H1 (cell line): Measurements from ENCODE around the gene MCMBP. TPM values are rescaled to one million over a fixed set of nuclear protein-coding genes. Genes with fewer than 3 reads are reported as not detected.

Experiments
- CTCF ChIA-PET: fragments of 300-600 bp; sonication (Branson Sonifier 250); formaldehyde crosslinking; loops from one replicate; lab custom pipeline; 2021; ENCODE audit not compliant: partially characterized antibody; lab: Charles Lee
- POLR2A ChIA-PET: fragments of 300-600 bp; sonication (Branson Sonifier 250); formaldehyde crosslinking; loops from one replicate; lab custom pipeline; 2021; ENCODE audit warnings: inconsistent platforms; ENCODE audit not compliant: partially characterized antibody; lab: Charles Lee
- DNase-seq, 2 experiments: peaks; one replicate each; pipeline versions ENCODE4 v3.0.0 to v3.0.0-alpha.2; 2010 to 2022; ENCODE audit warnings: low spot score in 2 of 2, low read depth in 1 of 2, mixed read lengths in 1 of 2
- FAIRE-seq: peaks from 2 replicates; lab custom pipeline; 2011; peaks lifted over from hg19 to GRCh38; lab: Jason Lieb, UNC
- H2AFZ ChIP-seq: 2 replicates; pipeline ENCODE4 v1.8.1; 2012; ENCODE audit warnings: low read length, inconsistent platforms
- H2AK5ac ChIP-seq: 2 replicates; pipeline ENCODE4 v1.6.1; 2013; ENCODE audit warnings: low read depth, low read length
- H2BK120ac ChIP-seq: replicated peaks from 2 replicates; pipeline ENCODE3; 2013; ENCODE audit warnings: low read depth, low read length, inconsistent platforms
- H2BK12ac ChIP-seq: 2 replicates; pipeline ENCODE4 v1.6.1; 2013; ENCODE audit warnings: low read depth, low read length
- H2BK15ac ChIP-seq: 2 replicates; pipeline ENCODE4 v1.6.1; 2013; ENCODE audit warnings: low read length
- H2BK20ac ChIP-seq: 2 replicates; pipeline ENCODE4 v1.6.1; 2013; ENCODE audit warnings: low read length
- H2BK5ac ChIP-seq: 2 replicates; pipeline ENCODE4 v1.6.1; 2013; ENCODE audit warnings: low read depth, low read length
- H3K14ac ChIP-seq: 2 replicates; pipeline ENCODE4 v1.6.1; 2013; ENCODE audit warnings: inconsistent platforms; ENCODE audit not compliant: insufficient read length
- H3K18ac ChIP-seq: 2 replicates; pipeline ENCODE4 v1.6.1; 2013; ENCODE audit warnings: low read length; ENCODE audit errors: extremely low read depth
- H3K23ac ChIP-seq: 2 replicates; pipeline ENCODE4 v1.6.1; 2013; ENCODE audit warnings: inconsistent platforms; ENCODE audit not compliant: insufficient read length
- H3K23me2 ChIP-seq: 2 replicates; pipeline ENCODE4 v1.6.1; 2013; ENCODE audit warnings: low read depth, low read length
- H3K27ac ChIP-seq: 2 replicates; pipeline ENCODE4 v1.6.1; 2011; ENCODE audit warnings: low read depth, low read length, inconsistent platforms
- H3K27me3 ChIP-seq, 4 experiments: replicated peaks in 1 of 4; 1 replicate in 1 of 4; 2 replicates in 3 of 4; pipeline versions ENCODE4 v1.6.1 to v1.8.1; 2011 to 2013; ENCODE audit warnings: low read length in 3 of 4, mild to moderate bottlenecking in 3 of 4, inconsistent platforms in 2 of 4, mixed read lengths in 2 of 4, moderate library complexity in 1 of 4; ENCODE audit not compliant: control insufficient read depth in 3 of 4, insufficient read depth in 3 of 4; ENCODE audit errors: extremely low read depth in 1 of 4
- H3K36me3 ChIP-seq, 4 experiments: 2 replicates each; pipeline versions ENCODE4 v1.6.1 to v1.8.1; 2011 to 2013; ENCODE audit warnings: mild to moderate bottlenecking in 4 of 4, low read length in 3 of 4, moderate library complexity in 2 of 4, control low read depth in 1 of 4, inconsistent platforms in 1 of 4; ENCODE audit not compliant: insufficient read depth in 4 of 4, control insufficient read depth in 2 of 4
- H3K4ac ChIP-seq: replicated peaks from 2 replicates; pipeline ENCODE3; 2013; ENCODE audit warnings: low read length, low read depth, mixed read lengths, inconsistent platforms; ENCODE audit not compliant: insufficient read length
- H3K4me1 ChIP-seq, 4 experiments: replicated peaks in 1 of 4; 1 replicate in 1 of 4; 2 replicates in 3 of 4; pipeline versions ENCODE4 v1.6.1 to v1.8.1; 2011 to 2013; ENCODE audit warnings: low read length in 3 of 4, inconsistent platforms in 2 of 4, mixed read lengths in 1 of 4; ENCODE audit not compliant: insufficient read depth in 4 of 4, control insufficient read depth in 3 of 4
- H3K4me2 ChIP-seq, 2 experiments: 2 replicates each; pipeline versions ENCODE4 v1.6.1 to v1.8.1; 2011 to 2013; ENCODE audit warnings: low read depth in 2 of 2, low read length in 2 of 2, control low read depth in 1 of 2, inconsistent platforms in 1 of 2, mild to moderate bottlenecking in 1 of 2; ENCODE audit not compliant: insufficient read depth in 1 of 2
- H3K4me3 ChIP-seq, 4 experiments: fragments of 200-600, 300-600 bp in 1 of 4; sonication (generic), shearing (Covaris generic), sonication (Bioruptor Twin) in 1 of 4; 2 replicates each; pipeline versions ENCODE4 v1.5.1 to v1.8.1; 2011 to 2016; ENCODE audit warnings: low read length in 4 of 4, low read depth in 3 of 4, control low read depth in 2 of 4, inconsistent platforms in 2 of 4, mild to moderate bottlenecking in 2 of 4, mixed read lengths in 1 of 4, moderate library complexity in 1 of 4; ENCODE audit not compliant: insufficient read depth in 2 of 4; ENCODE audit errors: extremely low read depth in 1 of 4
- H3K56ac ChIP-seq: replicated peaks from 2 replicates; pipeline ENCODE3; 2013; ENCODE audit warnings: low read depth, mild to moderate bottlenecking, mixed read lengths, low read length, inconsistent platforms; ENCODE audit not compliant: insufficient read length
- H3K79me1 ChIP-seq: 2 replicates; pipeline ENCODE4 v1.6.1; 2013; ENCODE audit warnings: low read depth, low read length, control low read depth
- H3K79me2 ChIP-seq, 2 experiments: 2 replicates each; pipeline versions ENCODE4 v1.6.1 to v1.8.1; 2012 to 2013; ENCODE audit warnings: low read length in 2 of 2, mild to moderate bottlenecking in 2 of 2, inconsistent platforms in 1 of 2; ENCODE audit not compliant: insufficient read depth in 2 of 2, control insufficient read depth in 1 of 2
- H3K9ac ChIP-seq, 4 experiments: replicated peaks in 1 of 4; 1 replicate in 1 of 4; 2 replicates in 3 of 4; pipeline versions ENCODE4 v1.6.1 to v1.8.1; 2011 to 2013; ENCODE audit warnings: low read depth in 3 of 4, low read length in 3 of 4, control low read depth in 2 of 4, mild to moderate bottlenecking in 2 of 4, moderate library complexity in 2 of 4, inconsistent platforms in 1 of 4; ENCODE audit errors: extremely low read depth in 1 of 4
- H3K9me3 ChIP-seq, 2 experiments: 2 replicates each; pipeline versions ENCODE4 v1.6.1 to v1.8.1; 2012 to 2013; ENCODE audit warnings: mild to moderate bottlenecking in 2 of 2, moderate library complexity in 2 of 2, control low read depth in 1 of 2, inconsistent platforms in 1 of 2, low read depth in 1 of 2, low read length in 1 of 2, mixed read lengths in 1 of 2; ENCODE audit not compliant: insufficient read depth in 2 of 2
- H4K20me1 ChIP-seq, 2 experiments: replicated peaks in 1 of 2; 2 replicates each; pipeline versions ENCODE3 to v1.8.1; 2011 to 2013; ENCODE audit warnings: inconsistent platforms in 2 of 2, low read length in 2 of 2, mild to moderate bottlenecking in 1 of 2; ENCODE audit not compliant: insufficient read depth in 2 of 2, control insufficient read depth in 1 of 2
- H4K5ac ChIP-seq: 2 replicates; pipeline ENCODE4 v1.6.1; 2013; ENCODE audit warnings: low read length, low read depth, mixed read lengths, inconsistent platforms; ENCODE audit not compliant: insufficient read length
- H4K8ac ChIP-seq: 2 replicates; pipeline ENCODE4 v1.8.0; 2013; ENCODE audit warnings: mild to moderate bottlenecking, moderate library complexity, low read length, inconsistent platforms; ENCODE audit not compliant: insufficient read depth; ENCODE audit errors: extremely low read depth
- H4K91ac ChIP-seq: replicated peaks from 2 replicates; pipeline ENCODE3; 2013; ENCODE audit warnings: low read length, mixed read lengths, inconsistent platforms; ENCODE audit not compliant: insufficient read length
- EP300 ChIP-seq, 2 experiments: IDR thresholded peaks; 1 replicate in 1 of 2; 2 replicates in 1 of 2; pipeline ENCODE4 v1.6.1; 2011 to 2012; ENCODE audit warnings: low read depth in 2 of 2, low read length in 2 of 2, mild to moderate bottlenecking in 2 of 2, borderline replicate concordance in 1 of 2, inconsistent platforms in 1 of 2, moderate library complexity in 1 of 2
- HDAC2 ChIP-seq, 2 experiments: fragments of 300-600 bp in 1 of 2; sonication (generic) in 1 of 2; IDR thresholded peaks; 2 replicates each; pipeline ENCODE4 v1.6.1; 2011 to 2012; ENCODE audit warnings: low read depth in 2 of 2, low read length in 2 of 2, mild to moderate bottlenecking in 2 of 2, moderate library complexity in 2 of 2, borderline replicate concordance in 1 of 2, inconsistent platforms in 1 of 2
- NANOG ChIP-seq: IDR thresholded peaks from 2 replicates; pipeline ENCODE4 v1.6.1; 2011; ENCODE audit warnings: low read length, low read depth, mild to moderate bottlenecking, inconsistent platforms; ENCODE audit not compliant: insufficient read depth, poor library complexity, severe bottlenecking
- POLR2A ChIP-seq, 2 experiments: IDR thresholded peaks; 1 replicate in 1 of 2; 2 replicates in 1 of 2; pipeline ENCODE4 v1.6.1; 2011; ENCODE audit warnings: low read depth in 2 of 2, low read length in 2 of 2, mild to moderate bottlenecking in 2 of 2; ENCODE audit errors: control extremely low read depth in 1 of 2
- POU5F1 ChIP-seq: IDR thresholded peaks from 2 replicates; pipeline ENCODE4 v1.6.1; 2011; ENCODE audit warnings: low read depth, mild to moderate bottlenecking, low read length, moderate library complexity
- RFX5 ChIP-seq: IDR thresholded peaks from 2 replicates; pipeline ENCODE4 v1.6.1; 2011; ENCODE audit warnings: low read depth, low read length, improper control_type of control experiment, borderline replicate concordance
- SP2 ChIP-seq: IDR thresholded peaks from 2 replicates; pipeline ENCODE4 v1.6.1; 2012; ENCODE audit warnings: mild to moderate bottlenecking, low read length, inconsistent platforms
- SP4 ChIP-seq: IDR thresholded peaks from 2 replicates; pipeline ENCODE4 v1.6.1; 2012; ENCODE audit warnings: low read length, inconsistent platforms
- WGBS, 2 experiments: shearing (Covaris generic) in 1 of 2; methylation state at CpG; one replicate each; pipeline versions ENCODE4 v1.1.6 to v1.1.7; 2013 to 2015; ENCODE audit warnings: low lambda C conversion rate in 2 of 2, mixed read lengths in 2 of 2, inconsistent platforms in 1 of 2, low coverage in 1 of 2, missing lambda C conversion rate in 1 of 2; ENCODE audit not compliant: insufficient replicate concordance in 2 of 2, insufficient coverage in 1 of 2, insufficient read length in 1 of 2; ENCODE audit errors: extremely low coverage in 1 of 2, missing lambda C conversion rate in 1 of 2; 5-methylcytosine and 5-hydroxymethylcytosine counted together
- polyA plus RNA-seq, 7 experiments: library from polyadenylated mRNA; depleted of rRNA in 3 of 7; stranded (reverse) in 5 of 7; unstranded in 2 of 7; fragments of >200 nt in 5 of 7; fragments of 200-250 nt in 2 of 7; gene quantifications; 1 replicate in 5 of 7; 2 replicates in 1 of 7; 4 replicates in 1 of 7; pipeline versions ENCODE4 v1.2.1 to v1.2.3, GENCODE V29; 2011 to 2013; ENCODE audit warnings: missing spikeins in 2 of 7, mixed read lengths in 2 of 7
- total RNA-seq: library from RNA; stranded (reverse); fragmentation: NEBNext Ultra II Directional; extraction: Animal tissue kit (Norgen Biotek cat#: 25700); gene quantifications from 2 replicates; pipeline ENCODE4 v1.2.1, GENCODE V29; 2021
- TF ChIP-seq, protein P1 (sequence below): IDR thresholded peaks from 2 replicates; pipeline ENCODE4 v1.6.1; 2011; ENCODE audit warnings: low read depth, mild to moderate bottlenecking, low read length; ENCODE audit not compliant: insufficient read depth

MCMBP gene
- total and polyA plus RNA-seq, 2 of the 8 experiments (the other 6 are each of a cell fraction or from before 2014, with no cell fraction given) = 67.3 to 81.7 TPM

DNA sequence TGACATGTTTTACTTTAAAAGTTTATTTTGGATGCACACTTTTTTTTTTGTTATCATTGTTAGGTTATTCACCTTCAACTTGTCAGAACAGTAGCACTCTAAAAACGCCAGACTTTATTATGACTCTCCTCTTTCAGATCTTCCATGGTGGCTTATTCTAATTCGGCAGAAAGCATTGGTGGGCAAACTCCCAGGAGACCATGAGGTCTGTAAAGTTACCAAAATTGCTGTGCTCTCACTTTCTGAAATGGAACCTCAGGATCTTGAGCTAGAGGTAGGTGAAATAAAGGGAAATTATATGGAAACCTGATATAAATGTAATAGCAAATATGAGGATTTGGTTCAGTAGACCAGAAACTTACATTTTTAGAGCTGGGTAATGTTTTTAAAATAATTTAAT lies 91.1 kb downstream of the MCMBP start:
- FAIRE-seq = no peak
- Histone ChIP-seq H3K14ac (no peak overlapping the region), H3K56ac (no peak overlapping the region), H3K23ac (no peak overlapping the region), H2BK15ac (no peak overlapping the region), H2AFZ (no peak overlapping the region), H2BK20ac (no peak overlapping the region), H2BK5ac (no peak overlapping the region), H3K18ac (no peak overlapping the region), H3K79me1 (no peaks in the 10 kb centered on the region; the same call in 1 of the 2 replicates), H4K91ac (no peak overlapping the region), H3K36me3 (no peaks in the 10 kb centered on the region)
- WGBS, 2 experiments = 90% methylated on average over 2 of the region's 2 CpGs; no CpG with 5 or more reads in 1 of the 2 experiments
- POLR2A ChIA-PET = interaction anchor here (1.1 kb wide), 1 partner anchor 13 kb away, joined by 3 read pairs; no protein-coding TSS in a partner anchor
- CTCF ChIA-PET = interaction anchor here (1.3 to 1.9 kb wide), 3 partner anchors 9 to 37 kb away, joined by 3 to 4 read pairs (median 4); no protein-coding TSS in a partner anchor
- no peak for TF ChIP-seq EP300 (IDR thresholded peaks at IDR 0.05; ENCODE audit: borderline replicate concordance in 1 of 2, low read depth in 2 of 2, low read length in 2 of 2)
- no peak for TF ChIP-seq NANOG
- TF ChIP-seq, protein P1, sequence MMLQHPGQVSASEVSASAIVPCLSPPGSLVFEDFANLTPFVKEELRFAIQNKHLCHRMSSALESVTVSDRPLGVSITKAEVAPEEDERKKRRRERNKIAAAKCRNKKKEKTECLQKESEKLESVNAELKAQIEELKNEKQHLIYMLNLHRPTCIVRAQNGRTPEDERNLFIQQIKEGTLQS = no peak
- no peak for TF ChIP-seq HDAC2 (IDR thresholded peaks at IDR 0.05; ENCODE audit: borderline replicate concordance in 1 of 2, low read depth in 2 of 2, low read length in 2 of 2)
- no peak for TF ChIP-seq POU5F1
- TF ChIP-seq RFX5 = no peak
- no peak for TF ChIP-seq SP2
- no peak for TF ChIP-seq SP4
- no peak for TF ChIP-seq POLR2A (IDR thresholded peaks at IDR 0.05; ENCODE audit: control extremely low read depth in 1 of 2, low read depth in 2 of 2, low read length in 2 of 2)
- TF ChIP-seq, all 59 proteins: peak for 0
- no peak overlapping the region for H4K8ac ChIP-seq
- no peak overlapping the region for H2AK5ac ChIP-seq
- H3K27ac ChIP-seq = no peak overlapping the region
- H3K4me1 ChIP-seq = peaks cover 0 to 8% (median 2%) of the 10 kb centered on the region in 4 experiments; a peak in 5 of 7 replicates
- no peak for DNase-seq
- no peaks in the 10 kb centered on the region for H3K27me3 ChIP-seq
- no peaks in the 10 kb centered on the region for H4K20me1 ChIP-seq
- no peak overlapping the region for H3K4ac ChIP-seq
- no peak overlapping the region for H3K9ac ChIP-seq
- H3K4me2 ChIP-seq = no peak overlapping the region
- no peaks in the 10 kb centered on the region for H3K23me2 ChIP-seq
- no peak overlapping the region for H4K5ac ChIP-seq
- H3K79me2 ChIP-seq = no peaks in the 10 kb centered on the region
- no peak overlapping the region for H2BK12ac ChIP-seq
- no peak overlapping the region for H2BK120ac ChIP-seq
- no peak overlapping the region for H3K4me3 ChIP-seq
- no peaks in the 10 kb centered on the region for H3K9me3 ChIP-seq
